Ishikawa (cell line): ENCODE measurements around the gene TNNI3K.

Experiments used
- CEBPB ChIP-seq: IDR thresholded peaks from 2 replicates; pipeline ENCODE4 v1.6.1; 2012
- CREB1 ChIP-seq: IDR thresholded peaks from 2 replicates; pipeline ENCODE4 v1.6.1; 2012; ENCODE audit warnings: low read depth
- EGR1 ChIP-seq: IDR thresholded peaks from 2 replicates; pipeline ENCODE4 v1.6.1; 2012
- EP300 ChIP-seq: IDR thresholded peaks from 2 replicates; pipeline ENCODE4 v1.6.1; 2012; ENCODE audit warnings: borderline replicate concordance
- FOXM1 ChIP-seq: IDR thresholded peaks from 2 replicates; pipeline ENCODE4 v1.6.1; 2012; ENCODE audit warnings: low read depth, borderline replicate concordance
- NFIC ChIP-seq: IDR thresholded peaks from 2 replicates; pipeline ENCODE4 v1.6.1; 2012
- RAD21 ChIP-seq: IDR thresholded peaks from 2 replicates; pipeline ENCODE4 v1.6.1; 2012; ENCODE audit warnings: low read depth
- TAF1 ChIP-seq: IDR thresholded peaks from 2 replicates; pipeline ENCODE4 v1.6.1; 2012; ENCODE audit warnings: low read depth, mild to moderate bottlenecking
- TCF12 ChIP-seq: IDR thresholded peaks from 2 replicates; pipeline ENCODE4 v1.6.1; 2012; ENCODE audit warnings: low read depth
- TEAD4 ChIP-seq: IDR thresholded peaks from 2 replicates; pipeline ENCODE4 v1.6.1; 2012
- YY1 ChIP-seq: IDR thresholded peaks from 2 replicates; pipeline ENCODE4 v1.6.1; 2012; ENCODE audit warnings: low read depth
- ZBTB7A ChIP-seq: IDR thresholded peaks from 2 replicates; pipeline ENCODE4 v1.6.1; 2012; ENCODE audit warnings: low read depth
- TF ChIP-seq, protein P1 (sequence below): IDR thresholded peaks from 2 replicates; pipeline ENCODE4 v1.6.1; 2012
- TF ChIP-seq, protein P2 (sequence below): IDR thresholded peaks from 2 replicates; pipeline ENCODE4 v1.6.1; 2012; ENCODE audit warnings: low read depth, mild to moderate bottlenecking
- TF ChIP-seq, protein P3 (sequence below): IDR thresholded peaks from 2 replicates; pipeline ENCODE4 v1.6.1; 2012

TNNI3K gene

DNA sequence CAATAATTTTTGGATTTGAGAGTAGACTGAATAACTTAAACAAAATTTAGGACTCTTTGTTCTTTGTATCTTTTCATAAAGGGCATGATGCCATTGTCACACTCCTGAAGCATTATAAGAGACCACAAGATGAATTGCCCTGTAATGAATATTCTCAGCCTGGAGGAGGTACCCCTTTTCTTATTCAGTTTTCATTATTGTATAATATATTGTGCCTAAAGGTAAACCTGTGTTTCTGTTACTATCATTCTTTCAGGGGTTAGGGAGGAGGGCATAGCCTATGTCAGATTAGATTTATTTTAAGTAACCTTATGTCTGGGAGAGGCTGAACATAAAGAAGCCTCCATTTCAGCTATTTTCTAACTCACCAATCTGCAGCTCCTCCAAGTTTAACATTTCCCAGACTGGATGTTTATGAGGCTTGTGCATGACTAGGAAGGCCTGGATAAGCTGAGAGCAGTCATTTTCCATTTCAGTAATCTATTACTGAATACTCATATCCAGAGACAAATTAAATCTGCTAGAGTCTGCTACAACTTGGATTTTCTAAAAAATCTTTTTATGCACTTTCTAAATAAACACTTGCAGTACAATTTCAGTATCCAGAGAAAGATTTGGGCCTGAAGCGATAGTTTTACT is 132.1 kb downstream of the TNNI3K start:
- TF ChIP-seq CEBPB (no peak), TEAD4 (no peak), EP300 (no peak), TAF1 (no peak), RAD21 (no peak), EGR1 (no peak), TCF12 (no peak), ZBTB7A (no peak), NFIC (no peak), CREB1 (no peak), FOXM1 (no peak), YY1 (no peak)
- TF ChIP-seq, protein P1, sequence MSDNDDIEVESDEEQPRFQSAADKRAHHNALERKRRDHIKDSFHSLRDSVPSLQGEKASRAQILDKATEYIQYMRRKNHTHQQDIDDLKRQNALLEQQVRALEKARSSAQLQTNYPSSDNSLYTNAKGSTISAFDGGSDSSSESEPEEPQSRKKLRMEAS: no peak
- TF ChIP-seq, protein P2, sequence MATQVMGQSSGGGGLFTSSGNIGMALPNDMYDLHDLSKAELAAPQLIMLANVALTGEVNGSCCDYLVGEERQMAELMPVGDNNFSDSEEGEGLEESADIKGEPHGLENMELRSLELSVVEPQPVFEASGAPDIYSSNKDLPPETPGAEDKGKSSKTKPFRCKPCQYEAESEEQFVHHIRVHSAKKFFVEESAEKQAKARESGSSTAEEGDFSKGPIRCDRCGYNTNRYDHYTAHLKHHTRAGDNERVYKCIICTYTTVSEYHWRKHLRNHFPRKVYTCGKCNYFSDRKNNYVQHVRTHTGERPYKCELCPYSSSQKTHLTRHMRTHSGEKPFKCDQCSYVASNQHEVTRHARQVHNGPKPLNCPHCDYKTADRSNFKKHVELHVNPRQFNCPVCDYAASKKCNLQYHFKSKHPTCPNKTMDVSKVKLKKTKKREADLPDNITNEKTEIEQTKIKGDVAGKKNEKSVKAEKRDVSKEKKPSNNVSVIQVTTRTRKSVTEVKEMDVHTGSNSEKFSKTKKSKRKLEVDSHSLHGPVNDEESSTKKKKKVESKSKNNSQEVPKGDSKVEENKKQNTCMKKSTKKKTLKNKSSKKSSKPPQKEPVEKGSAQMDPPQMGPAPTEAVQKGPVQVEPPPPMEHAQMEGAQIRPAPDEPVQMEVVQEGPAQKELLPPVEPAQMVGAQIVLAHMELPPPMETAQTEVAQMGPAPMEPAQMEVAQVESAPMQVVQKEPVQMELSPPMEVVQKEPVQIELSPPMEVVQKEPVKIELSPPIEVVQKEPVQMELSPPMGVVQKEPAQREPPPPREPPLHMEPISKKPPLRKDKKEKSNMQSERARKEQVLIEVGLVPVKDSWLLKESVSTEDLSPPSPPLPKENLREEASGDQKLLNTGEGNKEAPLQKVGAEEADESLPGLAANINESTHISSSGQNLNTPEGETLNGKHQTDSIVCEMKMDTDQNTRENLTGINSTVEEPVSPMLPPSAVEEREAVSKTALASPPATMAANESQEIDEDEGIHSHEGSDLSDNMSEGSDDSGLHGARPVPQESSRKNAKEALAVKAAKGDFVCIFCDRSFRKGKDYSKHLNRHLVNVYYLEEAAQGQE: no peak
- TF ChIP-seq, protein P3, sequence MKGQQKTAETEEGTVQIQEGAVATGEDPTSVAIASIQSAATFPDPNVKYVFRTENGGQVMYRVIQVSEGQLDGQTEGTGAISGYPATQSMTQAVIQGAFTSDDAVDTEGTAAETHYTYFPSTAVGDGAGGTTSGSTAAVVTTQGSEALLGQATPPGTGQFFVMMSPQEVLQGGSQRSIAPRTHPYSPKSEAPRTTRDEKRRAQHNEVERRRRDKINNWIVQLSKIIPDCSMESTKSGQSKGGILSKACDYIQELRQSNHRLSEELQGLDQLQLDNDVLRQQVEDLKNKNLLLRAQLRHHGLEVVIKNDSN: no peak

DNA sequence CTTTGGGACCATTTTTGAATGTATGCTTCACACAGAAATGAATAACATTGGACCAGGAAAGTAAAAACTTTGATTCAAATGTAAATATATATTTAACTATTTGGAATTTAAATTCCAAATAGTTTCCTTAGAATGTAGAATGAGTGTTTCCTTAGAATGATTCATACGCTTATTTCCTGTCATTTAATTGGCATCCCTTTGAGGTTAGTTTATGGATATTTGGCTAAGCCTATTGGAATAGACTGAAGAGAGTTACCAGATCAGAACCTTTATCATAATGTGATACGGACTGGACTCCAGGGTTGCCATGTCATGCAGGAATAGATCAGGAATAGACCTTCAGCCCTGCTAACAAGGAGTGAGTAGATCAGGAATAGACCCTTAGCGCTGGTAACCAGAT is 133.1 kb downstream of the TNNI3K start:
- TF ChIP-seq TAF1 (no peak), TEAD4 (no peak)
- TF ChIP-seq, protein P2: no peak

DNA sequence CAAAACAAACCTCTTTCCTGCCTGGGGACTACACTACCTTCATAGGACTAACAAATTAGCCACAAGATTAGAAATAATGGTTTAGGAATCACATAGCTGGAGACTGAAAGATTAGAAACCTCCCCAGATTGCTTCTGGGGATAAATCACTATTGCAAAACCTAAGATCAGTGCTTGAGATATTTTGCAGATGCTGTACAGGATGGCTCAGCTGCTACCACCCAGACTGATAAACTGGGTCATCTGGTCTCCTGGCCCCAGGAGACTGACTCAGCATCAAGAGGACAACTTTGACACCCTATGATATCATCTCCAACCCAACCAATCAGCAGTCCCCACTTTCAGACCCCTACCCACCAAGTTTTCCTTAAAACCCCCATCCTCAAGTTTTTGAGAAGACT is 140.2 kb downstream of the TNNI3K start:
- TF ChIP-seq RAD21: no peak
- TF ChIP-seq NFIC: no peak
- no peak for TF ChIP-seq TCF12
- TF ChIP-seq EP300: no peak
- no peak for TF ChIP-seq CREB1
- no peak for TF ChIP-seq CEBPB
- no peak for TF ChIP-seq FOXM1
- TF ChIP-seq, protein P2: no peak
- no peak for TF ChIP-seq TEAD4
- TF ChIP-seq, protein P3: no peak
- no peak for TF ChIP-seq YY1
- TF ChIP-seq ZBTB7A: no peak
- TF ChIP-seq EGR1: no peak
- TF ChIP-seq, protein P1: no peak
- TF ChIP-seq TAF1: no peak

DNA sequence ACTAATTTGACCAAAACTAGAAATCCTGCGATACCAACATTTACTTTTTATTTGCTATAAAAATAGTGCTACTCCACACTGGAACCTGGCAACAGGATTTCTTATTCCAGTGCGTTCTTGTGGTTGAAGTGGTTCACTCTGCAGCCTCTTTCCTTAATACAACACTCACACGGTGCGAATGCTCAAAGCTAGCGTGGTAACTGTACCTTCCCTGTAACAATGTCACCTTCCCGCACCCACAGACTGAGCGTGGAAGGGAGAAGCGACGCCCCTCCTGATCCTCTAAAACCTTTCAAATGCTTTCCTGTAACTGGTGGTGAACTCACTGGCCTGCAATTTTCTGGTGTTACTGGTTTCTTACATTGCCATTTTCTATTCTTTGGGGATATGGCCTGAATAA is 145.1 kb downstream of the TNNI3K start:
- no peak for TF ChIP-seq EP300
- TF ChIP-seq, protein P2: no peak
- TF ChIP-seq TEAD4: no peak
- TF ChIP-seq CREB1: no peak
- no peak for TF ChIP-seq TCF12
- TF ChIP-seq, protein P1: no peak
- TF ChIP-seq RAD21: no peak
- TF ChIP-seq EGR1: no peak
- TF ChIP-seq, protein P3: no peak
- TF ChIP-seq TAF1: no peak
